T-helper 2 cell treated with Interferon-gamma antibody and Interleukin-4, amounts not matched to agents 5 μg/mL and 100 μg/mL, for 36 hours (primary cell): ENCODE results near the gene CAMSAP1.

Experiments
- DNase-seq: peaks from one replicate; pipeline ENCODE4 v3.0.0; 2021; ENCODE audit warnings: low spot score
- H3K27ac Mint-ChIP-seq: one replicate; pipeline ENCODE4 v1.8.0; 2021; ENCODE audit warnings: mild to moderate bottlenecking, mixed read lengths
- H3K27me3 Mint-ChIP-seq: one replicate; pipeline ENCODE4 v1.8.0; 2021; ENCODE audit warnings: low read depth, mixed read lengths
- H3K36me3 Mint-ChIP-seq: one replicate; pipeline ENCODE4 v1.8.0; 2021; ENCODE audit warnings: low read depth, mixed read lengths
- H3K4me1 Mint-ChIP-seq: one replicate; pipeline ENCODE4 v1.8.0; 2021; ENCODE audit warnings: low read depth, mixed read lengths
- H3K4me3 Mint-ChIP-seq: one replicate; pipeline ENCODE4 v1.8.0; 2022; ENCODE audit warnings: mild to moderate bottlenecking, moderate library complexity, mixed read lengths
- H3K9me3 Mint-ChIP-seq: one replicate; pipeline ENCODE4 v1.8.0; 2021; ENCODE audit warnings: mixed read lengths

The CAMSAP1 gene

GRCh38 chr9:135888766-135889394, 18.5 kb downstream of the CAMSAP1 start:
- H3K27me3 Mint-ChIP-seq = no peaks in the 10 kb centered on the region
- no peak overlapping the region for H3K27ac Mint-ChIP-seq
- H3K36me3 Mint-ChIP-seq = peaks cover 2% of the 10 kb centered on the region
- H3K9me3 Mint-ChIP-seq = no peaks in the 10 kb centered on the region
- peaks cover 49% of the 10 kb centered on the region for H3K4me1 Mint-ChIP-seq
- no peak overlapping the region for H3K4me3 Mint-ChIP-seq
- DNase-seq = no peak

- Mint-ChIP-seq H3K27me3 (no peaks in the 10 kb centered on the region), H3K4me3 (peak overlapping the region; percentile 71), H3K27ac (no peak overlapping the region), H3K9me3 (no peaks in the 10 kb centered on the region), H3K36me3 (peaks cover 2% of the 10 kb centered on the region), H3K4me1 (peaks cover 46% of the 10 kb centered on the region)
- no peak for DNase-seq
These were observed 19.1 kb downstream of the CAMSAP1 start for GRCh38 chr9:135888126-135888765.

- DNase-seq = peak; percentile 50
- Mint-ChIP-seq H3K27ac (peak overlapping the region; percentile 73), H3K9me3 (no peaks in the 10 kb centered on the region), H3K4me1 (peaks cover 44% of the 10 kb centered on the region), H3K36me3 (peaks cover 2% of the 10 kb centered on the region), H3K4me3 (peak overlapping the region; percentile 71), H3K27me3 (no peaks in the 10 kb centered on the region)
These were observed 19.7 kb downstream of the CAMSAP1 start for GRCh38 chr9:135887585-135888050.

- Mint-ChIP-seq H3K4me3 (peak overlapping the region; percentile 71), H3K27ac (peak overlapping the region; percentile 73), H3K4me1 (peaks cover 44% of the 10 kb centered on the region), H3K9me3 (no peaks in the 10 kb centered on the region), H3K36me3 (peaks cover 2% of the 10 kb centered on the region), H3K27me3 (no peaks in the 10 kb centered on the region)
- no peak for DNase-seq
These were observed 20.3 kb downstream of the CAMSAP1 start for GRCh38 chr9:135887021-135887507.

GRCh38 chr9:135886147-135886981, 21.0 kb downstream of the CAMSAP1 start:
- no peaks in the 10 kb centered on the region for H3K9me3 Mint-ChIP-seq
- peak overlapping the region; percentile 71 for H3K4me3 Mint-ChIP-seq
- no peak for DNase-seq
- no peaks in the 10 kb centered on the region for H3K27me3 Mint-ChIP-seq
- peaks cover 44% of the 10 kb centered on the region for H3K4me1 Mint-ChIP-seq
- peak overlapping the region; percentile 73 for H3K27ac Mint-ChIP-seq
- peaks cover 2% of the 10 kb centered on the region for H3K36me3 Mint-ChIP-seq

GRCh38 chr9:135885100-135885853, 22.1 kb downstream of the CAMSAP1 start:
- no peak overlapping the region for H3K27ac Mint-ChIP-seq
- no peak overlapping the region for H3K4me3 Mint-ChIP-seq
- H3K4me1 Mint-ChIP-seq = peaks cover 44% of the 10 kb centered on the region
- no peaks in the 10 kb centered on the region for H3K27me3 Mint-ChIP-seq
- no peak for DNase-seq
- H3K9me3 Mint-ChIP-seq = no peaks in the 10 kb centered on the region
- H3K36me3 Mint-ChIP-seq = peaks cover 2% of the 10 kb centered on the region

GRCh38 chr9:135884328-135885035, 22.9 kb downstream of the CAMSAP1 start:
- Mint-ChIP-seq H3K36me3 (peaks cover 2% of the 10 kb centered on the region), H3K27me3 (no peaks in the 10 kb centered on the region), H3K4me1 (peaks cover 44% of the 10 kb centered on the region), H3K9me3 (no peaks in the 10 kb centered on the region), H3K4me3 (no peak overlapping the region), H3K27ac (no peak overlapping the region)
- no peak for DNase-seq

GRCh38 chr9:135883410-135884089, 23.8 kb downstream of the CAMSAP1 start:
- DNase-seq = no peak
- peaks cover 40% of the 10 kb centered on the region for H3K4me1 Mint-ChIP-seq
- H3K4me3 Mint-ChIP-seq = no peak overlapping the region
- H3K27ac Mint-ChIP-seq = peak overlapping the region; percentile 6
- H3K27me3 Mint-ChIP-seq = no peaks in the 10 kb centered on the region
- H3K9me3 Mint-ChIP-seq = no peaks in the 10 kb centered on the region
- H3K36me3 Mint-ChIP-seq = peaks cover 2% of the 10 kb centered on the region

GRCh38 chr9:135882011-135882410, 25.3 kb downstream of the CAMSAP1 start:
- Mint-ChIP-seq H3K4me3 (no peak overlapping the region), H3K36me3 (peaks cover 5% of the 10 kb centered on the region), H3K9me3 (no peaks in the 10 kb centered on the region), H3K27ac (no peak overlapping the region), H3K27me3 (no peaks in the 10 kb centered on the region), H3K4me1 (peaks cover 26% of the 10 kb centered on the region)
- DNase-seq = no peak

GRCh38 chr9:135880438-135880837, 26.9 kb downstream of the CAMSAP1 start:
- no peaks in the 10 kb centered on the region for H3K27me3 Mint-ChIP-seq
- no peak for DNase-seq
- peaks cover 4% of the 10 kb centered on the region for H3K36me3 Mint-ChIP-seq
- peaks cover 14% of the 10 kb centered on the region for H3K4me1 Mint-ChIP-seq
- no peaks in the 10 kb centered on the region for H3K9me3 Mint-ChIP-seq
- no peak overlapping the region for H3K27ac Mint-ChIP-seq
- no peak overlapping the region for H3K4me3 Mint-ChIP-seq

- Mint-ChIP-seq H3K27ac (no peak overlapping the region), H3K4me1 (peaks cover 10% of the 10 kb centered on the region), H3K27me3 (no peaks in the 10 kb centered on the region), H3K36me3 (peaks cover 4% of the 10 kb centered on the region), H3K9me3 (no peaks in the 10 kb centered on the region), H3K4me3 (no peak overlapping the region)
- DNase-seq = no peak
These were observed 27.7 kb downstream of the CAMSAP1 start for GRCh38 chr9:135879619-135880018.

GRCh38 chr9:135879237-135879601, 28.1 kb downstream of the CAMSAP1 start:
- no peak overlapping the region for H3K4me3 Mint-ChIP-seq
- H3K36me3 Mint-ChIP-seq = peaks cover 4% of the 10 kb centered on the region
- no peak for DNase-seq
- no peaks in the 10 kb centered on the region for H3K27me3 Mint-ChIP-seq
- H3K27ac Mint-ChIP-seq = no peak overlapping the region
- no peaks in the 10 kb centered on the region for H3K9me3 Mint-ChIP-seq
- peaks cover 7% of the 10 kb centered on the region for H3K4me1 Mint-ChIP-seq
